GM18909 (cell line): ENCODE measurements around the gene OR13H1.
"Not testable (repeated sequence)": the region's sequence is repeated elsewhere in the genome, so short reads cannot be mapped to it uniquely, and the experiment has no call there.

ENCODE experiments used
- ATAC-seq: cut with Tn5 transposase; IDR thresholded peaks from one replicate; pipeline ENCODE4 v1.9.1; 2021; ENCODE audit warnings: mild to moderate bottlenecking; ENCODE audit not compliant: unreplicated experiment, poor library complexity

OR13H1 gene

GRCh38 chrX:131543774-131544173 lies at the start of gene OR13H1:
TSS of gene OR13H1 (plus strand) at chrX:131544074. CDS start at chrX:131544074, 0 bp downstream.
- no peak for ATAC-seq

GRCh38 chrX:131501556-131501955 lies 42.3 kb upstream of the OR13H1 start:
- ATAC-seq, result not testable (repeated sequence)

GRCh38 chrX:131513159-131513914 lies 30.5 kb upstream of the OR13H1 start:
- no peak for ATAC-seq

- no peak for ATAC-seq
These were observed 22.1 kb upstream of the OR13H1 start for GRCh38 chrX:131521824-131522223.

GRCh38 chrX:131544218-131544617 lies 344 bp downstream of the OR13H1 start:
- no peak for ATAC-seq

GRCh38 chrX:131549011-131549410 lies 5.1 kb downstream of the OR13H1 start:
- no peak for ATAC-seq

GRCh38 chrX:131552453-131552852 lies 8.6 kb downstream of the OR13H1 start:
- ATAC-seq, result not testable (repeated sequence)

GRCh38 chrX:131558562-131558961 lies 14.7 kb downstream of the OR13H1 start:
- ATAC-seq, result no peak

- no peak for ATAC-seq
These were observed 20.8 kb downstream of the OR13H1 start for GRCh38 chrX:131564553-131565229.

GRCh38 chrX:131565909-131566308 lies 22.0 kb downstream of the OR13H1 start:
- no peak for ATAC-seq

- ATAC-seq, result no peak
These were observed 27.5 kb downstream of the OR13H1 start for GRCh38 chrX:131571348-131571747.

- ATAC-seq, result no peak
These were observed 28.6 kb downstream of the OR13H1 start for GRCh38 chrX:131572372-131573014.

- ATAC-seq, result no peak
These were observed 33.5 kb downstream of the OR13H1 start for GRCh38 chrX:131577413-131577812.

GRCh38 chrX:131577999-131578734 lies 34.3 kb downstream of the OR13H1 start:
- ATAC-seq, result no peak

- not testable (repeated sequence) for ATAC-seq
These were observed 35.0 kb downstream of the OR13H1 start for GRCh38 chrX:131578735-131579367.

- no peak for ATAC-seq
These were observed 45.1 kb downstream of the OR13H1 start for GRCh38 chrX:131588995-131589394.
